Measurements from ENCODE around the gene WIPF2. TPM values are rescaled to one million over a fixed set of nuclear protein-coding genes. Genes with fewer than 3 reads are reported as not detected.

The WIPF2 gene
- total RNA-seq, 1 experiment from 2014 or later: 5.7 TPM

DNA sequence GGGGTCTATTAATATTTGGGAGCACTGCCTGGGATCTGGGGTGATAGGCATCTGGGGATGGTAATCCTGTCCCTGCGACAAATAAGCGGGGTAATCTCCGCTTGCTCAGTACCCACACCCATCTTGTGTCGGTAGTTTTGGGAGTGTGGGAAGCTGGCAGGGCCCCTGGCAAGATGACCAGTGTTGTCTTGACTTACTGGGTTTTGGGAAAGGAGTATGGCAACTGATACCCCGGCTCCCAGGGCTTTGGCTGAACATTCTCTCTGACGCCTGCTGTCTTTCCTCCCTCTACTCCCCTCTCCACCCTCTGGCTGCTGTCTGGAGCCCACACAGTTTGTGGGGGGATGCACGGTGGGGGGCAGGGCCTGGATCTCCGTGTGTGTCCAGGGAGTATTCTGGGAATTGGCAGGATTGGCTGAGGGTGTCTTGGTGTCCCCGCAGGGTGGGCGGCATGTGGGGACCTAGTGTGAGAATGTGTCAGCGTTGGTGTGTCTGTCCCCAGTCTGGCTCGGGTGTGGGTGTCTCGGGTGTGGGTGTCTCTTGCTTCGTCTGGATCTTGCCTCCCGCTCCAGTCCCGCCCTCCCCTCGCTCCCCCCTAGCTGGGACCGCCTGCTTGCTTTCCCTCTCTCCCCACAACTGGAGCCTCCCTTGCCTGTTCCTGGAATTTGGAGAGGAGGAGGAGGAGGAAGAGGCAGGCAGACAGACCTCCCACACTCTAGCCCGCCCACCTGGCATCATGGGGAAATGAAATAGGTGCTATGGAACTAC lies 101.8 kb downstream of the WIPF2 start:
- Histone ChIP-seq H3K27ac (peak overlapping the region; percentile 98), H3K27me3 (replicated peaks) (no peaks in the 10 kb centered on the region)
- DNase-seq (ENCODE audit: low read depth in 1 of 2, low spot score in 2 of 2): peak; percentile 94 to 98

DNA sequence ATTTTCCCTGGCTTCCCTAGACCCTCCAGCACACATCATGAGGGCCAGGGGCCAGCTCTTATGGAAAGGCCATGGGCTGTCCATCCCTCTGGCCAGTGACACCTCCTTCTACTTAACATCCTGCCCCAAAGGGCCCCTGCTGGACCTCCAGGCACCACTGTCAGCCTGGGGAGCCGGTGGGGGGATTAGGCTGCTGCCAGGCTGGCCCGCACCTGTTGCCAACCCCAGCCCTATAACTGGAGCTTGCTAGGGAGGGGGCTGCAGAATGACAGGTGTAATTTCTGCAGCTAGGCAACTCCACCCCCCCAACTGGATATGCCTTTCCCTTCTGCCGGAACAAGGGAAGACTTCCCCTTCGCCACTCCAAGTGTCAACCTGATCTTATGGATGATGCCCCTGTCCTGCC lies 102.4 kb downstream of the WIPF2 start:
- Histone ChIP-seq H3K27me3 (replicated peaks) (no peaks in the 10 kb centered on the region), H3K4me1 (replicated peaks) (peaks cover 80% of the 10 kb centered on the region), H3K9me3 (replicated peaks) (peaks cover 2% of the 10 kb centered on the region; the same call in 1 of the 2 replicates), H3K36me3 (peaks cover 42% of the 10 kb centered on the region), H3K27ac (peak overlapping the region; percentile 98), H3K4me3 (peak overlapping the region; percentile 36)
- no peak for DNase-seq (ENCODE audit: low read depth in 1 of 2, low spot score in 2 of 2)

More for the DNA sequence above, 101.8 kb downstream of the WIPF2 start:
- H3K9me3 ChIP-seq (replicated peaks): peaks cover 2% of the 10 kb centered on the region; the same call in 1 of the 2 replicates
- peak overlapping the region; percentile 95 for H3K4me3 ChIP-seq
- H3K4me1 ChIP-seq (replicated peaks): peaks cover 80% of the 10 kb centered on the region
- peaks cover 36% of the 10 kb centered on the region for H3K36me3 ChIP-seq

DNA sequence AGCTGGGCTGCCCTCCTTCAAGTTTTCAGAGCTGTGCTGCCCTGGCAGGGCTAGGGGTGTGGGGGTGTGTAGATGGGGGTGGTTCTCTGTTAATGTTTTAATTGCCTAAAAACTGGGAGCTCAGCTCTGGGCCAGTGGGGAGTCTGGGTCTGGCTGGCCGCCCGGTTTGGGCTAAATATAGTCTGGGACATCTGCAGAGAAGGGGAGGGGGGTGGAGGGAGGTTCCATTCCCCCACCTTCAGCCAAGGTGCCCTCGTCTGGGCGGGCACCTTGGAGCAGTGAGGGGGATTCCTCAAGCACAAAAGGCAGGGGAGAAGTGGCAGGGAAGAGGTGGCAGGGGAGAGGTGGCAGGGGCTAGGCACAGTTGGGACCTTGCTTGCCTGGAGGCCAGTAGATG lies 102.9 kb downstream of the WIPF2 start:
- H3K36me3 ChIP-seq: peaks cover 45% of the 10 kb centered on the region
- no peak for DNase-seq (ENCODE audit: low read depth in 1 of 2, low spot score in 2 of 2)
- H3K4me3 ChIP-seq: peak overlapping the region; percentile 36
- H3K27me3 ChIP-seq (replicated peaks): no peaks in the 10 kb centered on the region
- peaks cover 80% of the 10 kb centered on the region for H3K4me1 ChIP-seq (replicated peaks)
- H3K27ac ChIP-seq: peak overlapping the region; percentile 98
- peaks cover 2% of the 10 kb centered on the region; the same call in 1 of the 2 replicates for H3K9me3 ChIP-seq (replicated peaks)

DNA sequence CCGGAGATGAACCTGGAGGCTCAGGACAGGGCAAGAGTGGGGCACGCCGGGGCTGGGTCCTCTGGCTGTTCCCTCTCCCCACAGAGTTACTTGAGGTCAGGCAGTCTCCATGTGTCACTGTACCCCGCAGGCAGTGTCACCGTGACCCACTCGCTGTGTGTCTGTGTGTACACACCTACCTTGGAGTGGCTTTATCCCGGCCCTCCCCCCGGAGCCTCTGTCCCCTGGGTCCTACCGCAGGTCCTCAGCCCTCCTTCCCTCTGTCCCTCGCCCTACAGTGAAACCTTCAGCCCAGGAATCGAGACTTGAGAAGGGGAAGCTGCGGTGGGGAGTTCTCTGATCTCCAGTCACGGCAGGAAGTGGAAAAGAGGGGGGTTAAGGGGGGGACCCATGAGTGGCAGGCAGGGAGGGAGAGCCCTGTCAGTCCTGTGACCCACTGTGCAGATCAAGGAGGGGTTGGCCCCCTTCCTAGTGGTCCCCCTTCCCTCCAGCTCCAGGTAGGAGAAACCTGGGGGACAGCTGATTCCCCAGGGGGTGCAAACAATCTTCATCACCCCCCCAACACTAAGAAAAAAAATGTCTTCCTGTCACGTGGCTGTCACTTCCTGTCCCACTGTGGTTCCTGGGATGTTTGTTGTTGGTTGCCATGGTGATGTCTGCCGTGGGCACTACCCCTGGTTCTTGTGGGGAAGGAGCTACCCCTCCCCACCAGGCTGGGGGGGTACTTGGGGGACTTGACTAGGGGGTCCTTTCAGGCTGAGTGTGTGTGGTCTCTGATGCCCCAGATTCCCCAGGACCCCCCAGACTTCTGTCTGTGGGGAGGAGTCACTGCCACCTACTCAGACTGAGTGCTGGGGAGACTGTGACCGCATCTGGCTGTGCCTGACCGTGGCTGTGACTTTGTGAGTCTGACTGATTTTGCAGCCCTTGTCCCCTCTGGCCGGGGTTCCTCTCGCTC lies 103.5 kb downstream of the WIPF2 start:
- peaks cover 2% of the 10 kb centered on the region; the same call in 1 of the 2 replicates for H3K9me3 ChIP-seq (replicated peaks)
- DNase-seq (ENCODE audit: low read depth in 1 of 2, low spot score in 2 of 2): peak; percentile 98 to 100
- H3K36me3 ChIP-seq: peaks cover 50% of the 10 kb centered on the region
- peak overlapping the region; percentile 36 for H3K4me3 ChIP-seq
- H3K4me1 ChIP-seq (replicated peaks): peaks cover 80% of the 10 kb centered on the region
- H3K27me3 ChIP-seq (replicated peaks): no peaks in the 10 kb centered on the region
- H3K27ac ChIP-seq: peak overlapping the region; percentile 98

DNA sequence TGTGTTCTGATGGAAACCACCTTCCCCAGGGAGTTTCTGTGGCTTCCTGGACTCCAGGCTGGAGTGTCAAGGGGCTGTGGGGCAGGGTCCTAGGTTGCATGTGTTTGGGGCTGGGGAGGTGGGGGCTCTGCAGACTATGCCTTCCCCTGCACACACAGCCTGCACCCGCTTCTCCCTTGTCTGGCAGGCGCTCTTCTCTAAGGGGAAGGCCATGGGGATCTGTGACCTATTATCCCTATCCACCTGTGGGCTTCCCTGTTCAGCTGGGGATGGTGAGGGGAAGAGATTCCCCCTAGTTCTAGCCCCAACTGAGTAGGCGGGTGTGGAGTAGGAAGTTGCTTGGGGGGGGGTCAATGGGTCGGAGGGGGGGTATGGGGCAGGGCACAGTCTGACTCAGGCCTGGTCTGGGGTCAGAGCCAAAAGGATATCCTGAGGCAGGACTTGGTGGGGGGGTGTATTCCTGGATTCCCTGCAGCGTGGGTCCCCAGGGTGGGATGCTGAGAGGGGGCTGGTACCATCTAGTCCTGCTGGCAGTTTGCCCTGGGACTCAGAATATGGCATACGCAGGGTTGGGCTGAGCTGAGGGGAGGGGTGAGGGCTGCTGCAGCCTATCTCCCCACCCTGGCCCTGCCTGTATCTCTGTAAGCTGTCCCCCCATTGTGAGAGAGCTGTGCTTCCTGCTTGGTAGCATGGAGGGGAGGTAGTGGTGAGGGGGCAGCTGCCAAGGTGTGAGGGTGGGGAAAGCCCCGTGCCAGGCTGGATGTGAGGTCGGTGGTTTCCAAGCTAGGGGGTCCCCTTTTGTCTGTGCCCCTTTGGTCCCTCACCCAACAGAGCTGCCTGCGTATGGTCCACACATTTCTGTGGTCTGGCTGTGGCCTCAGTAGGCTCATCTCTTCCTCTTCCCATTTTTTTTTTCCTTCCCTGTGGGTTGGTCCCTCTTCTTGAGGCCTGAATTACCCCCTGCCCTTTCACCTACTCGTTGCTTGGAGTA lies 104.6 kb downstream of the WIPF2 start:
- H3K36me3 ChIP-seq: peaks cover 50% of the 10 kb centered on the region
- H3K4me1 ChIP-seq (replicated peaks): peaks cover 86% of the 10 kb centered on the region
- H3K27ac ChIP-seq: peak overlapping the region; percentile 98
- peak overlapping the region; percentile 36; the same call in 1 of the 2 replicates for H3K4me3 ChIP-seq
- peak; percentile 79 to 86 for DNase-seq (ENCODE audit: low read depth in 1 of 2, low spot score in 2 of 2)
- no peaks in the 10 kb centered on the region for H3K9me3 ChIP-seq (replicated peaks)
- H3K27me3 ChIP-seq (replicated peaks): no peaks in the 10 kb centered on the region

DNA sequence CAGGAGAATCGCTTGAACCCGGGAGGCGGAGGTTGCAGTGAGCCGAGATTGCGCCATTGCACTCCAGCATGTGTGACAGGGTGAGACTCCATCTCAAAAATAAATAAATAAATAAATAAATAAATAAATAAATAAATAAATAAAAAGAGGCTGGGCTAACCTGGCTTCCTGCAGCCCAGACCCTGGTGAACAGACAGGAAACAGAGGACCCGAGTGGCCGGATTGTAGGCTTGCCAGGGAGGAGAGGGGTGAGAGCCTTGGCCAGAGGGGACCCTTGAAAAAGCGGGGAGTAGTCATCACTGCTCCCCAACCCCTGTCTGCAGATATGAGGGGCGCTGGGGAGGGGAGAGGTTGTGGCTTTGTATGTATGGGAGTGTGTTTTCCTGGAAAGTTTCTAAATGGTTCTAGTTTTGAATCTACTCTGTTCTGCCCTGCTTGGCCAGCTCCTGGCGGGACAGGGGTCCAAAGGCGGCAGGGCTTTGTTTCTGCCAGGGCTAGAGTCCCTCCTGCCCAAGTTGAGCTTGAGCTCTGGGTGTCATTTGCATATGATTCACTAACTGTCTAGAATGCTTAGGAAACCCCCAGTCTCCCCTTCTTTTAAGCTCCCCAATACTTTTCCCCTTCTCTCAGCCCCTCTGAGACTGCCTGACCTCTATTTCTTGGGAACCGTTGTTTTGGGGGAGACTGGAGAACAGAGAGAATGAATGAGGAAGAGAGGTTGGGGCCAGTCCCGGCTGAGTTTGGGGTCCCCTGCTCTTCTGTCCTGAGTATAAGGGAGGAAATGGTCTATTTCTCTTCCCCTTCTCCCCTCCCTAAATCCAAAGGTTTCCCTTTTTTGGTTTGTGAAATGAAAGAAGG lies 106.3 kb downstream of the WIPF2 start:
- no peaks in the 10 kb centered on the region for H3K27me3 ChIP-seq (replicated peaks)
- 0 out of 2 replicates have a peak overlapping the region, but pooled peaks have one; percentile 7 for H3K27ac ChIP-seq
- H3K36me3 ChIP-seq: peaks cover 52% of the 10 kb centered on the region
- H3K4me3 ChIP-seq: no peak overlapping the region
- peaks cover 91% of the 10 kb centered on the region for H3K4me1 ChIP-seq (replicated peaks)
- no peak for DNase-seq (ENCODE audit: low read depth in 1 of 2, low spot score in 2 of 2)
- no peaks in the 10 kb centered on the region for H3K9me3 ChIP-seq (replicated peaks)

DNA sequence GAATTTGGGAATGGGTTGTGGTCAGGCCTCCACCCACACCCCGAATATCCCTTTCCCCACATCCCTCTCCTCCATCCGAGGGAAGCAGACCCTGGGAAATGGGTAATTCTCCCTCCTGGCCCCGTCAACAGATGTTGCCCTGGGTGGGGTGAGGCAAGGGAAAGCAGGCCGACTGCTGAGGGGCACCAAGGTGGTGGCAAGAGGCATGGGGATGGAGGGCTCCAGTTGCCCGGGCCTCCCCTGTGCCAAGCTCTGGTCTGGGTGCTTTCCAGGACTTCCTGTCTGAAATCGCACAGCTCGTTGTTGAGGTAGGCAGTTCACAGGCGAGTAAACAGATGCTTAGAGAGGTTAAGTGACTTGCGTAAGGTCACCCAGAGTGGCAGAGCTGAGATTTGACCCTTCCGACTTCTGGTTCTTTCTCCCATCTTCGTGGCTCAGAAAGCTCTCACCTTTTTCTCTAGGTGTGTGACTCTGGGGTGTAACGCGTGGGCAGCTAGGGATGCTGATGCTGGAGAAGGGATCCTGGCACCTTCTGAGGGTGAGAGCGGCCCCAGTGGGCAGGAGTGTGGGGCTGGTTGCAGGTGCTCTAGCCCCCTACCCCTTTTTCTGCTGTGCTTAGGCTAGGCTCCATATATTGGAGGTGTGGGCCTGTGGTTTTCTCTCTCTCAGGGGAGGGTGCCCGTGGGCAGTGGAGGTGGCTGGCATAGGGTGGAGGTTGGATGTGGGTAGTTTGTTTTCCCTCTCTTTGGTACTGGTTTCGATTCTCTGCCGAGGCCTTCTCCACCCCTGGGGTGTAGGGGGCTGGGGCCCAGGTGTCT lies 107.1 kb downstream of the WIPF2 start:
- H3K27ac ChIP-seq: 0 out of 2 replicates have a peak overlapping the region, but pooled peaks have one; percentile 7
- no peak for DNase-seq (ENCODE audit: low read depth in 1 of 2, low spot score in 2 of 2)
- H3K4me1 ChIP-seq (replicated peaks): peaks cover 91% of the 10 kb centered on the region
- H3K36me3 ChIP-seq: peaks cover 58% of the 10 kb centered on the region
- no peak overlapping the region for H3K4me3 ChIP-seq
- H3K27me3 ChIP-seq (replicated peaks): no peaks in the 10 kb centered on the region
- H3K9me3 ChIP-seq (replicated peaks): no peaks in the 10 kb centered on the region

DNA sequence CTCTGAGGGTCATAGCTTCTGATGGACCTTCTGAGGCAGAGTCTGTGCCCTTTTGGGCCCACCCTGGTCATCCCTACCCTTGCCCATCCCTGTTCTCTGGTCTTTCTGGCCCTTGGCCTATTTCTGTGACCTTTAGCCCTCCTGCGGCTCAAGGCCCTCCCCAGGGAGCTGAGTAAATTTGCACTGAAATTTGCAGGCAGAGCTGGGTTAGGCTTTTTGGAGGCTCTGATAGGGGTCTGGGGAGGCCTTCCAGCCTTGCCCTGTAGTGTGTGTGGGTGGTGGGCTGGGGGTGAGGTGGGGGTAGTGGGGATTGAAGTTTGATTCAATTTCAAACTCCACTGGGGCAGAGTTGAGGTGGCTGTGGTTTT lies 107.7 kb downstream of the WIPF2 start:
- peaks cover 91% of the 10 kb centered on the region for H3K4me1 ChIP-seq (replicated peaks)
- H3K9me3 ChIP-seq (replicated peaks): no peaks in the 10 kb centered on the region
- no peaks in the 10 kb centered on the region for H3K27me3 ChIP-seq (replicated peaks)
- no peak overlapping the region for H3K27ac ChIP-seq
- H3K36me3 ChIP-seq: peaks cover 60% of the 10 kb centered on the region
- no peak for DNase-seq (ENCODE audit: low read depth in 1 of 2, low spot score in 2 of 2)
- H3K4me3 ChIP-seq: no peak overlapping the region

DNA sequence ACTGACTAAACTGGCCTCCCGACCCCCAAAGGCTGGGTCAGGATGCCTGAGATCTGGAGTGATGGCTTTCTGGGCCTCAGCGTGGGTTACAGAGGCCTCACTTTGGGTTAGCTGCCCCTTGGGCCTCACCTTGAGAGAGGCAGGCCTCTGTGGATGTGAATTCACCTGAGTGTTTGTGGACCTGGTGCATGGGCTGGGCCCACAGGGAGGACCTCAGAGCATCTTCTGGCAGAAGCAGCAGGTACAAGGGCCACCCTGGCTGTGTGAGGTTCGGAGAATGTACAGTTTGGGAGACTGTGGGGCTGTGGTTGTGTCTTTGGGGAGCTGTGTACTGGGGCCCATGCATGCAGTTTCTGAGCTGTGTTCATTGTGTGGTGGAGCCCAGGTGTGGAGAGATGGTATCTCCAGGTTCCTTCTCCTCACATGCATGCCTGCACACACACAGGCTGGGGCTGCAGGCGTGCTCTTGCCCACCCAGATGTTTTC lies 108.2 kb downstream of the WIPF2 start:
- Histone ChIP-seq H3K9me3 (replicated peaks) (no peaks in the 10 kb centered on the region), H3K27ac (no peak overlapping the region), H3K27me3 (replicated peaks) (no peaks in the 10 kb centered on the region), H3K4me3 (no peak overlapping the region), H3K4me1 (replicated peaks) (peaks cover 91% of the 10 kb centered on the region), H3K36me3 (peaks cover 65% of the 10 kb centered on the region)
- DNase-seq (ENCODE audit: low read depth in 1 of 2, low spot score in 2 of 2): no peak

DNA sequence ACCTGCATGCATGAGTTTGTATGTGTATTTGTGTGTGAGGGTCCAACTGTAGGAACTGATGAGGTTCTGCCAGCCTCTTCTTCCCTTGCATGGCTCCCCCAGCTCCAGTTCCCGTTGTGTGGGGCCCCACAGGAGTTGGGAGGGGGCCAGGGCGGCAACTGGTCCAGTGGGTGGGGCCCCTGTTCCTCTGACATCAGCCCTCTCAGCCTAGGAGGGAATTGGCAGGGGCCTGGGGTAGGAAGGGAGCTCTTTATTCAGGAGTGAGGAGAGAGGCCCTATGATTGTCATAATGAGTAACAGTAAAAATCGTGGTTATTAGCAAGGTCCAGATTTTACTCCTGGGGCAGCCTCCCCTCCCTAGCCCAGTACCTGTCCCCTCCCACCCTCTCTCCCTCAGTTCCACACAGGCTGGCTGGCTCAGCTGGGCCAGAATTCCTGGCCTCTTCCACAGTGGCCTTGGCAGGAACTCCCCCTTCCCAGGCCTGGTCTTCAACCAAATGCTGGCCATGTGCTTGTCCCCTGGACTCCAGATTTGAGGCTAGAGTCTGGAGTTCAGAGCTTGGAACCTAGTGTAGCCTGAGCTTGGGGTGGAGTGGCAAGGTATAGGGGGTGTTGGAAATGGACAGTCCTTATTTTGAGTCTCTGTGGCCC lies 108.8 kb downstream of the WIPF2 start:
- DNase-seq (ENCODE audit: low read depth in 1 of 2, low spot score in 2 of 2): no peak
- Histone ChIP-seq H3K27ac (no peak overlapping the region), H3K4me1 (replicated peaks) (peaks cover 91% of the 10 kb centered on the region), H3K36me3 (peaks cover 70% of the 10 kb centered on the region), H3K4me3 (no peak overlapping the region), H3K9me3 (replicated peaks) (no peaks in the 10 kb centered on the region), H3K27me3 (replicated peaks) (no peaks in the 10 kb centered on the region)

DNA sequence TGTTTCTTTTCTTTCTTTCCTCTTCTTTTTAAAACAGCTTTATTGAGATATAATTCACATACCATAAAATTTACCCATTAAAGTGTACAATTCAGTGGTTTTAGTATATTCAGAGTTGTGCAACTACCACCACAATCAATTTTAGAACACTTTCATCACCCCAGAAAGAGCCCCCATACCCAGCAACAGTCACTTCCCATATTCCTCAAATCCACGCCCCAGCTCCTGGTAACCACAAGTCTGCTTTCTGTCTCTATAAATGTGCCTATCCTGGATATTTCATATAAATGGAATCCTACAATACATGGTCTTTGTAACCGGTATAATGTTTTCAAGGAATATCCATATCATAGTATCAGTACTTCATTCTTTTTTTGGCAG lies 109.3 kb downstream of the WIPF2 start:
- DNase-seq (ENCODE audit: low read depth in 1 of 2, low spot score in 2 of 2): no peak
- H3K4me3 ChIP-seq: no peak overlapping the region
- H3K27me3 ChIP-seq (replicated peaks): no peaks in the 10 kb centered on the region
- peaks cover 76% of the 10 kb centered on the region for H3K36me3 ChIP-seq
- no peaks in the 10 kb centered on the region for H3K9me3 ChIP-seq (replicated peaks)
- H3K27ac ChIP-seq: no peak overlapping the region
- H3K4me1 ChIP-seq (replicated peaks): peaks cover 91% of the 10 kb centered on the region
